K562 (cell line): ENCODE measurements around the gene PSD2. TPM values are rescaled to one million over a fixed set of nuclear protein-coding genes. Genes with fewer than 3 reads are reported as not detected.

Experiments used
- ATAC-seq: fragments of 200-7000 bp; cut with Tn5 transposase; 3 replicates; pipeline ENCODE4 v1.9.1; 2020; ENCODE audit warnings: moderate library complexity
- BruUV-seq: library from RNA; stranded (reverse); fragments of 400-500 nt; replicated peaks from 2 replicates; lab custom pipeline; 2021; lab: Mats Ljungman, UMichigan
- CTCF ChIA-PET: fragments of 300-600 bp; formaldehyde crosslinking; extraction: SDS; loops from one replicate; lab custom pipeline; 2021; ENCODE audit warnings: low intra/inter-chr PET ratio; lab: Yijun Ruan, JAX
- POLR2A ChIA-PET: fragments of 300-600, 350-650 bp; sonication (Branson Sonifier 250); formaldehyde crosslinking; extraction: SDS; loops from one replicate; lab custom pipeline; 2021; ENCODE audit warnings: antibody characterized with exemption, inconsistent platforms; lab: Yijun Ruan, JAX
- DNase-seq, 4 experiments: peaks; one replicate each; pipeline versions ENCODE4 v3.0.0 to v3.0.0-alpha.2; 2011 to 2018; ENCODE audit warnings: low spot score in 3 of 4, mixed read lengths in 3 of 4; ENCODE audit errors: extremely low read depth in 1 of 4
- FAIRE-seq: peaks from 2 replicates; lab custom pipeline; 2011; peaks lifted over from hg19 to GRCh38; lab: Jason Lieb, UNC
- H2AFZ ChIP-seq: 2 replicates; pipeline ENCODE4 v1.6.0; 2011; ENCODE audit warnings: low read depth, low read length, control low read depth, inconsistent platforms
- H3K27ac ChIP-seq: fragments of 200-600 bp; 3 replicates; pipeline ENCODE4 v1.8.0; 2011; ENCODE audit warnings: low read depth, mild to moderate bottlenecking, control low read depth, inconsistent platforms, low read length, moderate library complexity, mixed read lengths; ENCODE audit errors: extremely low read depth
- H3K27me3 ChIP-seq, 2 experiments: fragments of 300-600 bp in 1 of 2; 2 replicates in 1 of 2; 3 replicates in 1 of 2; pipeline versions ENCODE4 v1.6.0 to v1.8.0; 2011; ENCODE audit warnings: inconsistent platforms in 2 of 2, low read length in 2 of 2, mild to moderate bottlenecking in 1 of 2, mixed read lengths in 1 of 2, moderate library complexity in 1 of 2; ENCODE audit not compliant: control insufficient read depth in 2 of 2, insufficient read depth in 2 of 2
- H3K36me3 ChIP-seq: fragments of 300-600 bp; 3 replicates; pipeline ENCODE4 v1.8.0; 2011; ENCODE audit warnings: mild to moderate bottlenecking, low read length, inconsistent platforms; ENCODE audit not compliant: control insufficient read depth, insufficient read depth
- H3K4me1 ChIP-seq, 2 experiments: fragments of 200-600 bp in 1 of 2; replicated peaks in 1 of 2; 2 replicates in 1 of 2; 3 replicates in 1 of 2; pipeline versions ENCODE4 v1.5.1 to v1.8.0; 2011; ENCODE audit warnings: inconsistent platforms in 2 of 2, low read length in 2 of 2, mild to moderate bottlenecking in 1 of 2, mixed read lengths in 1 of 2, moderate library complexity in 1 of 2; ENCODE audit not compliant: control insufficient read depth in 2 of 2, insufficient read depth in 2 of 2
- H3K4me2 ChIP-seq: 2 replicates; pipeline ENCODE4 v1.6.1; 2011; ENCODE audit warnings: low read length, control low read depth, inconsistent platforms, mixed read lengths; ENCODE audit not compliant: insufficient read depth
- H3K4me3 ChIP-seq: fragments of 200-600 bp; sonication (generic), shearing (Covaris generic); 2 replicates; pipeline ENCODE4 v1.5.1; 2016; ENCODE audit warnings: control low read depth, inconsistent platforms
- H3K79me2 ChIP-seq: fragments of 200-600 bp; 3 replicates; pipeline ENCODE4 v1.8.0; 2011; ENCODE audit warnings: low read length, inconsistent platforms; ENCODE audit not compliant: control insufficient read depth, insufficient read depth
- H3K9ac ChIP-seq, 2 experiments: 2 replicates each; pipeline versions ENCODE4 v1.6.0 to v1.6.1; 2011; ENCODE audit warnings: low read depth in 2 of 2, low read length in 2 of 2, control low read depth in 1 of 2, inconsistent platforms in 1 of 2, mild to moderate bottlenecking in 1 of 2, mixed read lengths in 1 of 2; ENCODE audit not compliant: insufficient read depth in 1 of 2
- H3K9me1 ChIP-seq: one replicate; pipeline ENCODE4 v1.6.0; 2011; ENCODE audit warnings: inconsistent platforms, mild to moderate bottlenecking, low read length, moderate library complexity; ENCODE audit not compliant: control insufficient read depth, insufficient read depth
- H3K9me3 ChIP-seq: replicated peaks from 2 replicates; pipeline ENCODE4 v1.5.1; 2011; ENCODE audit warnings: low read depth, low read length, inconsistent platforms; ENCODE audit not compliant: control insufficient read depth, insufficient read depth
- H4K20me1 ChIP-seq: replicated peaks from 2 replicates; pipeline ENCODE4 v1.6.1; 2011; ENCODE audit warnings: low read length, inconsistent platforms, mixed read lengths; ENCODE audit not compliant: control insufficient read depth, insufficient read depth
- DNMT1 ChIP-seq: fragments of 450-650 bp; IDR thresholded peaks from 2 replicates; pipeline ENCODE4 v1.6.1; 2016; ENCODE audit warnings: antibody characterized with exemption, mild to moderate bottlenecking
- EP400 ChIP-seq: fragments of 450-650 bp; IDR thresholded peaks from 2 replicates; pipeline ENCODE4 v1.6.1; 2017; ENCODE audit warnings: antibody characterized with exemption, mild to moderate bottlenecking, moderate library complexity
- ETS2 ChIP-seq: IDR thresholded peaks from 2 replicates; pipeline ENCODE4 v1.6.1; 2016; ENCODE audit warnings: borderline replicate concordance, missing genetic modification characterization, mild to moderate bottlenecking, moderate library complexity, missing compliant biosample characterization; ENCODE audit not compliant: poor library complexity, severe bottlenecking
- KLF1 ChIP-seq: fragments of 450-650 bp; IDR thresholded peaks from 2 replicates; pipeline ENCODE4 v1.6.1; 2016; ENCODE audit warnings: missing genetic modification characterization, missing compliant biosample characterization
- MEIS2 ChIP-seq: fragments of 450-650 bp; IDR thresholded peaks from 2 replicates; pipeline ENCODE4 v1.6.1; 2014; ENCODE audit warnings: mild to moderate bottlenecking; ENCODE audit not compliant: partially characterized antibody
- PHTF2 ChIP-seq: fragments of 250-450 bp; sonication (Bioruptor Pico); IDR thresholded peaks from 2 replicates; pipeline ENCODE4 v1.5.0; 2021; ENCODE audit warnings: mild to moderate bottlenecking
- SMAD3 ChIP-seq: fragments of 450-650 bp; formaldehyde crosslinking; conservative IDR thresholded peaks from 2 replicates; pipeline ENCODE4 v1.4.0; 2020; ENCODE audit warnings: mild to moderate bottlenecking
- TEAD2 ChIP-seq: fragments of 450-650 bp; IDR thresholded peaks from 2 replicates; pipeline ENCODE4 v1.6.1; 2016; ENCODE audit warnings: missing genetic modification characterization, control low read depth, missing compliant biosample characterization
- U2AF2 ChIP-seq: fragments of 200-400 bp; formaldehyde crosslinking; optimal IDR thresholded peaks from 2 replicates; pipeline ENCODE3; 2017; ENCODE audit warnings: low read depth, mild to moderate bottlenecking, low read length
- WHSC1 ChIP-seq: IDR thresholded peaks from one replicate; pipeline ENCODE4 v1.6.1; 2012; ENCODE audit warnings: low read length, control low read depth, inconsistent platforms
- ZFP36 ChIP-seq: fragments of 150-350 bp; IDR thresholded peaks from 2 replicates; pipeline ENCODE4 v1.6.1; 2018; ENCODE audit warnings: low read length, low read depth; ENCODE audit not compliant: partially characterized antibody
- ZNF354B ChIP-seq: fragments of 250-450 bp; sonication (Bioruptor Pico); IDR thresholded peaks from 2 replicates; pipeline ENCODE4 v1.4.0; 2020
- ZNF431 ChIP-seq: sonication (generic); formaldehyde crosslinking; IDR thresholded peaks from 2 replicates; pipeline ENCODE4 v1.8.0; 2022; ENCODE audit warnings: mild to moderate bottlenecking, missing genetic modification reagents
- ZNF79 ChIP-seq: fragments of 250-450 bp; sonication (Bioruptor Pico); IDR thresholded peaks from 2 replicates; pipeline ENCODE4 v1.4.0; 2020; ENCODE audit warnings: low read depth, mild to moderate bottlenecking, moderate library complexity
- WGBS: fragments of 100-300 bp; shearing (Covaris generic); methylation state at CpG from one replicate; pipeline ENCODE4 v1.1.6; 2016; ENCODE audit warnings: low coverage, mixed read lengths; ENCODE audit not compliant: insufficient coverage; ENCODE audit errors: missing lambda C conversion rate; 5-methylcytosine and 5-hydroxymethylcytosine counted together
- in situ Hi-C: fragments of 300-500 bp; cut with MboI; formaldehyde crosslinking; loops from 4 replicates; pipeline ENCODE4 v1.15.0; 2018; ENCODE audit warnings: inconsistent platforms, mixed read lengths
- intact Hi-C: fragments of 100-400 bp; cut with micrococcal nuclease; formaldehyde crosslinking; loops from 2 replicates; pipeline ENCODE4 v1.14.2; 2022
- polyA plus RNA-seq, 8 experiments: library from polyadenylated mRNA; depleted of rRNA in 4 of 8; stranded (reverse) in 5 of 8; unstranded in 3 of 8; fragments of >200 nt; fragmentation: Nextera tagmentation in 2 of 8; fragmentation: Illumina TruSeq in 1 of 8; extraction: Ambion mirVana in 2 of 8; extraction: Trizol in 1 of 8; gene quantifications; 2 replicates each; pipeline versions ENCODE4 v1.2.1 to v1.2.3, GENCODE V29; 2011 to 2014; ENCODE audit warnings: inconsistent platforms in 1 of 8, missing spikeins in 1 of 8
- total RNA-seq, 7 experiments: library from RNA; depleted of rRNA in 6 of 7; stranded (reverse); fragments of >200 nt in 6 of 7; fragmentation: Illumina TruSeq in 2 of 7; extraction: Trizol in 2 of 7; gene quantifications; 2 replicates each; pipeline versions ENCODE4 v1.2.1 to v1.2.3, GENCODE V29; 2011 to 2021; ENCODE audit warnings: low replicate concordance in 1 of 7
- TF ChIP-seq, protein P1 (sequence below): fragments of 250-450 bp; sonication (Bioruptor Pico); IDR thresholded peaks from 2 replicates; pipeline ENCODE4 v1.4.0; 2020; ENCODE audit warnings: borderline replicate concordance
- TF ChIP-seq, protein P2 (sequence below), 2 experiments: fragments of 450-650 bp; conservative IDR thresholded peaks; 2 replicates each; pipeline ENCODE4 v1.6.1; 2017; ENCODE audit warnings: mild to moderate bottlenecking in 2 of 2, moderate library complexity in 2 of 2
- TF ChIP-seq, protein P3 (sequence below): fragments of 450-650 bp; conservative IDR thresholded peaks from 2 replicates; pipeline ENCODE4 v1.6.1; 2016; ENCODE audit warnings: missing genetic modification characterization, low read depth, mild to moderate bottlenecking, control low read depth, missing compliant biosample characterization

Gene PSD2
- total and polyA plus RNA-seq, 9 of the 15 experiments (the other 6 are each of a cell fraction or from before 2014, with no cell fraction given): 0.01 to 0.09 (median 0.04) TPM; not detected in 4

DNA sequence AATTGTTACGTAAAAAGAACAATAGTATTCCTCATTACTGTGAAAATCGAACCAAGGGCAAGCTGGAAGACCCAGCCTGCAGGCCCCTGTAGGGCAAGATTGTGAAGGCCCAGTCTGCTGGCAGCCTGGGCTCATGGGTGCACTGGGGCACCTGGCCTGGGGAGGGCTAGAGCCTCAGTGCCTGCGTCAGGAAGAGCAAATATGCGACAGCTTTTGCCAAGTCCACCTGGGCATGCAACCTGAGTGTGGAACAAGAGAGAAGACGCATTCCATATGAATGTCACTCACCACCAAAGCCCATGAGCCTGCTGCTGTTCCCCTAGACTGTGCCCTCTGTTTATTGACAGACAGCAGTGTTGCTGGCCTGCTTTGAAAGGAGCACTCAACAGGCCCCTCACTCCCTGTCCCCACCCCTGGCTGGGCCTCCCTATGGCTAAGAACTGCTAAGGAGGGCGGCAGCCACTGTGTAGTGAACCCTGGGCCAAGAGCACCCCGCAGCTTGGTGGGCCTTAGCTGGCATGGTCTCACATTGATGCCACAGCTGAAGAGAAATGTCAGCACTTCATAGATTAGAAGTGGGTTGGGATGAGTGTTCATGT is 28.2 kb downstream of the PSD2 start:
- H2AFZ ChIP-seq: no peak overlapping the region
- ATAC-seq: no peak
- FAIRE-seq: no peak
- no peak overlapping the region for H3K9ac ChIP-seq
- in situ Hi-C loops (no loop called here), intact Hi-C loops (no loop called here)
- TF ChIP-seq ZFP36: no peak
- no peak for TF ChIP-seq SMAD3 (CRISPR knock-in tag)
- TF ChIP-seq U2AF2: no peak
- TF ChIP-seq, protein P1, sequence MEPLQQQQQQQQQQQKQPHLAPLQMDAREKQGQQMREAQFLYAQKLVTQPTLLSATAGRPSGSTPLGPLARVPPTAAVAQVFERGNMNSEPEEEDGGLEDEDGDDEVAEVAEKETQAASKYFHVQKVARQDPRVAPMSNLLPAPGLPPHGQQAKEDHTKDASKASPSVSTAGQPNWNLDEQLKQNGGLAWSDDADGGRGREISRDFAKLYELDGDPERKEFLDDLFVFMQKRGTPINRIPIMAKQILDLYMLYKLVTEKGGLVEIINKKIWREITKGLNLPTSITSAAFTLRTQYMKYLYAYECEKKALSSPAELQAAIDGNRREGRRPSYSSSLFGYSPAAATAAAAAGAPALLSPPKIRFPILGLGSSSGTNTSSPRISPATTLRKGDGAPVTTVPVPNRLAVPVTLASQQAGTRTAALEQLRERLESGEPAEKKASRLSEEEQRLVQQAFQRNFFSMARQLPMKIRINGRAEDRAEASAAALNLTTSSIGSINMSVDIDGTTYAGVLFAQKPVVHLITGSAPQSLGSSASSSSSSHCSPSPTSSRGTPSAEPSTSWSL (CRISPR knock-in tag): no peak
- no peak for TF ChIP-seq DNMT1
- TF ChIP-seq EP400: no peak
- TF ChIP-seq ZNF79 (CRISPR knock-in tag): no peak
- TF ChIP-seq PHTF2 (CRISPR knock-in tag): no peak
- TF ChIP-seq ZNF431 (CRISPR knock-in tag): no peak
- no peak for TF ChIP-seq MEIS2
- TF ChIP-seq TEAD2: no peak
- no peak for TF ChIP-seq ETS2 (tag)
- no peak for TF ChIP-seq ZNF354B (CRISPR knock-in tag)
- TF ChIP-seq, protein P2, sequence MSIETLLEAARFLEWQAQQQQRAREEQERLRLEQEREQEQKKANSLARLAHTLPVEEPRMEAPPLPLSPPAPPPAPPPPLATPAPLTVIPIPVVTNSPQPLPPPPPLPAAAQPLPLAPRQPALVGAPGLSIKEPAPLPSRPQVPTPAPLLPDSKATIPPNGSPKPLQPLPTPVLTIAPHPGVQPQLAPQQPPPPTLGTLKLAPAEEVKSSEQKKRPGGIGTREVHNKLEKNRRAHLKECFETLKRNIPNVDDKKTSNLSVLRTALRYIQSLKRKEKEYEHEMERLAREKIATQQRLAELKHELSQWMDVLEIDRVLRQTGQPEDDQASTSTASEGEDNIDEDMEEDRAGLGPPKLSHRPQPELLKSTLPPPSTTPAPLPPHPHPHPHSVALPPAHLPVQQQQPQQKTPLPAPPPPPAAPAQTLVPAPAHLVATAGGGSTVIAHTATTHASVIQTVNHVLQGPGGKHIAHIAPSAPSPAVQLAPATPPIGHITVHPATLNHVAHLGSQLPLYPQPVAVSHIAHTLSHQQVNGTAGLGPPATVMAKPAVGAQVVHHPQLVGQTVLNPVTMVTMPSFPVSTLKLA (conservative IDR thresholded peaks at IDR 0.05): no peak
- TF ChIP-seq, protein P3, sequence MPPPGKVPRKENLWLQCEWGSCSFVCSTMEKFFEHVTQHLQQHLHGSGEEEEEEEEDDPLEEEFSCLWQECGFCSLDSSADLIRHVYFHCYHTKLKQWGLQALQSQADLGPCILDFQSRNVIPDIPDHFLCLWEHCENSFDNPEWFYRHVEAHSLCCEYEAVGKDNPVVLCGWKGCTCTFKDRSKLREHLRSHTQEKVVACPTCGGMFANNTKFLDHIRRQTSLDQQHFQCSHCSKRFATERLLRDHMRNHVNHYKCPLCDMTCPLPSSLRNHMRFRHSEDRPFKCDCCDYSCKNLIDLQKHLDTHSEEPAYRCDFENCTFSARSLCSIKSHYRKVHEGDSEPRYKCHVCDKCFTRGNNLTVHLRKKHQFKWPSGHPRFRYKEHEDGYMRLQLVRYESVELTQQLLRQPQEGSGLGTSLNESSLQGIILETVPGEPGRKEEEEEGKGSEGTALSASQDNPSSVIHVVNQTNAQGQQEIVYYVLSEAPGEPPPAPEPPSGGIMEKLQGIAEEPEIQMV (tag): no peak
- no peak for TF ChIP-seq KLF1 (tag)
- no peak for TF ChIP-seq WHSC1
- no peak overlapping the region for H3K4me3 ChIP-seq
- H4K20me1 ChIP-seq: no peaks in the 10 kb centered on the region
- CTCF ChIA-PET: no interaction called here
- no peak overlapping the region for H3K27ac ChIP-seq
- peaks cover 2% of the 10 kb centered on the region for H3K9me1 ChIP-seq
- DNase-seq: no peak
- H3K4me1 ChIP-seq: no peaks in the 10 kb centered on the region
- BruUV-seq: no TSS peak
- WGBS: 0% methylated on average over 7 of the region's 7 CpGs
- no peaks in the 10 kb centered on the region for H3K9me3 ChIP-seq
- H3K27me3 ChIP-seq: peaks cover 21 to 85% of the 10 kb centered on the region in 2 experiments
- H3K4me2 ChIP-seq: no peak overlapping the region
- H3K79me2 ChIP-seq: no peaks in the 10 kb centered on the region
- H3K36me3 ChIP-seq: no peaks in the 10 kb centered on the region
- POLR2A ChIA-PET: no interaction called here
